ENCODE data around the gene PAXIP1. TPM values are rescaled to one million over a fixed set of nuclear protein-coding genes. Genes with fewer than 3 reads are reported as not detected.

PAXIP1 gene
- total RNA-seq, 1 experiment from 2014 or later = 33.8 TPM

DNA sequence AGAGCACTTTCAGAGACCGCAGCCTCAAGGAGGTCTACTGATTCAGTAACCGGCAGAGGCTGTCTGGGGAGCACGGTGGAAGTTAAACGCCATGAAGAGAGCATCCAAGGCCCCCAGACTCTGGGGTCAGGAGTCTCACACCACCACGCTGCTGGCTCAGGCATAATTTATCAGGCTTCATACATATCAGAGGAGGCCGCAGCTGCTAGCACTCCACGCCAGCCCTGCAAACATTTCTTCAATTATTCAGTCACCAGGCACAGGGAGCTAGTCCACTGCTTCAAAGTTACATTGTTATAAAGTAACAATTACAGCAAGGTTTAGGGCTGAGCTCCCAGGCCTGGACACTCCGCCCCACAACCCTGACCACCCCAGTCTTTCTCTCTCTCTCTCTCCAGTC, 97.8 kb downstream of the PAXIP1 start:
- no peak for DNase-seq (ENCODE audit: low spot score)
- in situ Hi-C loops (cut with HindIII; ENCODE audit: low sequenced_read_pairs) = no loop called here

DNA sequence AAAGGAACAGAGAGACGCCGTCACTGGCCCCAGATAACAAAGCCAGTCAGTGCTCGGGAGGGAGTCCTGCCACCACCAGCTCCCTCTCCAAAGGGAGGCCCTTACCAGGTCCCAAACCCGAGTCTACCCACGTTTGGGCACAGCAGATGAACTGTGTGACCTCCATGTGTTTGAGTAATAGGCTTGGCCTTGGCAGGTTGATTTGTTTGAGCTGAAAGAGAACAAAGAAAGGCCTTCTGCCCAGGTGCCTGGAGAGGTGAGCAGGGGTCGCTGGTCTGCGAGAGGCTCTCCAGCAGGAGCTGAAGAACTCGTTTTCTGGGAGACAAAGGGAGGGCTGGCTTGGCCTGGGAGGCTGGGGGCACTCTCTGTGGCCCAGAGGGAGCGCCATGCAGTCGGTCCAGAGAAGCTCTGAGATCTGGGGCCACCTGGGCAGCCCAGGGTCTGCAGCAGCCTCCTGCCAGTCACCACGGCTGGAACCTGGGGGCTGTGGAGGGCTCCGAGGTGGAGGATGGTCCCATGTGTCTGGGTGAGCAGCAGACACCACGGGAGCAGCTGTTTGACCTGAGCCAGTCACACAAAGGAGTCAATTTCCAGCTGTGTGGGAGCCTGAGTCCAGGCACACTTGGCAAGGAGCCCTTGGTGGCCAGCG, 99.7 kb downstream of the PAXIP1 start:
- in situ Hi-C loops (cut with HindIII; ENCODE audit: low sequenced_read_pairs) = no loop called here
- DNase-seq (ENCODE audit: low spot score) = no peak

DNA sequence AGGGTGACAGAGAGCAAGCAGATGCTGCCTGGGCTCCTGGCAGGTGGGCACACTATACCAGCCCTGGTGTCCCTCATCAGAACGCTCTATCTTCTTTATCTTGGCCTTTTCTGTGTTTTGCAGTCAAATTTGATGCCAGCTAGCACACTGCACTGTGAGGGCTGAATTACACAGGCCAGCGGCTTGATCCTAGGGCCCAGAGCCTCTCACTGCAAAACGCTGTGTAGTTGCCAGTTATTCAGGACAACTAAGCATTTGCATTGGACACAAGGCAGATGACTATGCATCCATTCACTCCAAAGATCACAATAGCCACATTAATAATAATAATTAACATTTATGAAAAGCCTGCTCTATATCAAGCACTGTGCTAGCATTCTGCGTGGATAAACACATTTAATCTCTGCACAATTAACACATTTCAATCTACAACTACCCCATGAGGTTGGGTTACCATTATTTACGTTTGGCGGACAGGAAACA, 100.3 kb downstream of the PAXIP1 start:
- no peak for DNase-seq (ENCODE audit: low spot score)
- in situ Hi-C loops (cut with HindIII; ENCODE audit: low sequenced_read_pairs) = no loop called here

DNA sequence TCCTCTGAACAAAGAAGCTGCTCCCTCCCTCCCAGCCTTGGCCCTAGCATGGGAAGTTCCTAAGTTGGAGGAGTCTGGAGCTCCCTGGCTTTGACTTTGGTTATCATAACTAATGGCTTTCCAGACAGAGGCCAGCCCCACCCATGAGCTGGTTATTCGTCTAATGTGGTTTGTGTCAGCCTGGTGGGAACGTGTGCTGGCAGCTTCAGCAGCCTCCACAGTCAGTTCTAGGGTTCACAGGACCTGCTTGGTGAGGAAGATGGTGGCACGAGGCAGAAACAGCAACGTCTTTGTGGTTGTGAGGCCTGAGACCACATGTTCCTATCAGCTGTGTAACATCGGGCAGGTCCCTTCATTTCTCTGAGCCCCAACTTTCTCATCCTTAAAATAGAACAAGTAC, 103.1 kb downstream of the PAXIP1 start:
- DNase-seq (ENCODE audit: low spot score) = no peak
- in situ Hi-C loops (cut with HindIII; ENCODE audit: low sequenced_read_pairs) = no loop called here

DNA sequence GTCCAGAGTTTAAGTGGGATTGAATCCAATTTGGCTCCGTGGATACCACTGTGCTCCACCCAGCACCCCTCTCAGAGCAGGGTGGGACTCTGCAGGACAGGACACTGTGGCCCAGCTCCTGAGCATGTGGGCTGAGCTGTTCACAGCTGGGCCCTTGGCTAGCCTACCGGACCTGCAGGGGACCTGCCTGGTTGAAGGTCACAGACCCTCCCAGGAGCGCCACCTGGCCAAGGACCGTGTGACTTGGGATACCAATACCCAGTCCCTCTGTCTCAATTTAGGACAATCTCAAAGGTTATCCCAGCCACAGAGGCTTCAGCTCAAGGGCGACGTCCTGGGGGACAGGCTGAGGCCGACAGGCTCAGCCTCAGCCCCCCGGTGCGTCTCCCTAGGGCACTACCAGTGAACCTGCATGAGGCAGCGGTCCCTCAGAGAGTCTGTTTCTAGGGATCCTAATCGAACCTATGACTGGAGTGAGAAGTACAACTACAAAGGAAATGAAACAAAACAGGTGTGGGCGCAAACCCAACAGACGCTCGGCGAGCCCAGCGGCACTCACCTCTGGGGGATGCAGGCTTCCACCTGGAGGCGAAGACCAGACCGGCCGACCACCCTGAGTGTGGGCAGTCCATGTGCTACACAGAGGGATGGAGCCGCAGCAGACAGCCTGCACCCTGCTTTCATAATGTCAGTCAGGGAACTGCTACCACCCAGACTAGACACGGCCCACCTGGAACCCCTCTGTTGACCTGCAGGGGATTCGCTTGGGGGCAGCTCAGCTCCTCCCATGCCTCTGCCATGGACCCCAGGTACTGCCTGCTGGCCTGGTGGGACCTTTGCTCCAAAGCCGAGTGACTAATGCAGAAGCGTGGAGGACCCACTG, 103.7 kb downstream of the PAXIP1 start:
- no peak for DNase-seq (ENCODE audit: low spot score)
- in situ Hi-C loops (cut with HindIII; ENCODE audit: low sequenced_read_pairs) = no loop called here

DNA sequence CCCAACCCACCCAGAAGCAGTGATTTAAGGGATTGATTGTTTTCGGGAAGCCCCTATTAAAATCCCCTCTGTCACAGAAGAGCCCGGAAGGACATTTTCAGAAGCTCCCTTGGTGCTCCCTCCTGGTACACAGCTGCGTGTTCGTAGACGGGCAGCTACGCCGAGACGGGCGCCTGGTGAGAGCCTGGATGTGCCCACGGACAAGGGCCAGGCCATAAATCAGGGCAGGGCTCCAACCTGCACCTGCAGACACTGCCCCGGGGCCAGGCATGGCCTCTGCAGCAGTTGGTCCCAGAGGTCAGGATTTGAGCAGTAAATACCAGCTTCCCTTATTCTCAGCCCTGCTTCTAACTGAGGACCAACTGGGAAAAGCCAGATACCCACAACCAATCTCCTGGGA, 106.8 kb downstream of the PAXIP1 start:
- DNase-seq (ENCODE audit: low spot score) = no peak
- in situ Hi-C loops (cut with HindIII; ENCODE audit: low sequenced_read_pairs) = no loop called here

Other genes starting within 250 kb of the PAXIP1 start
- not detected in 2 replicates for gene HTR5A, start 67.2 kb upstream of the PAXIP1 start, total RNA-seq (2014; rRNA removed; shearing (Covaris generic))

Measured in G401 (cell line).